ENCODE results near the gene MMP25. TPM values are rescaled to one million over a fixed set of nuclear protein-coding genes. Genes with fewer than 3 reads are reported as not detected.
"Not testable (repeated sequence)": the region's sequence is repeated elsewhere in the genome, so short reads cannot be mapped to it uniquely, and the experiment has no call there.

Gene MMP25
- total RNA-seq, 1 experiment from 2014 or later: 0.06 TPM

GRCh38 chr16:3053330-3053710 lies 7.0 kb downstream of the MMP25 start:
- H3K36me3 ChIP-seq; H3K27ac ChIP-seq; H3K9me3 ChIP-seq (replicated peaks); H3K4me3 ChIP-seq; DNase-seq; H3K27me3 ChIP-seq; H3K4me1 ChIP-seq: not testable (repeated sequence)

GRCh38 chr16:3054965-3055733 lies 8.8 kb downstream of the MMP25 start:
- H3K4me3 ChIP-seq: no peak overlapping the region
- no peaks in the 10 kb centered on the region for H3K9me3 ChIP-seq (replicated peaks)
- no peaks in the 10 kb centered on the region for H3K27me3 ChIP-seq
- DNase-seq: no peak
- peaks cover 7% of the 10 kb centered on the region for H3K4me1 ChIP-seq
- H3K27ac ChIP-seq: no peak overlapping the region
- no peaks in the 10 kb centered on the region for H3K36me3 ChIP-seq

GRCh38 chr16:3055734-3056115 lies 9.4 kb downstream of the MMP25 start:
- not testable (repeated sequence) for DNase-seq; H3K27ac ChIP-seq; H3K36me3 ChIP-seq; H3K27me3 ChIP-seq; H3K9me3 ChIP-seq (replicated peaks); H3K4me3 ChIP-seq
- peaks cover 12% of the 10 kb centered on the region for H3K4me1 ChIP-seq

GRCh38 chr16:3056336-3057180 lies 10.2 kb downstream of the MMP25 start:
- H3K27ac ChIP-seq: no peak overlapping the region
- H3K27me3 ChIP-seq: no peaks in the 10 kb centered on the region
- no peak overlapping the region for H3K4me3 ChIP-seq
- no peaks in the 10 kb centered on the region for H3K36me3 ChIP-seq
- H3K4me1 ChIP-seq: peaks cover 20% of the 10 kb centered on the region
- no peaks in the 10 kb centered on the region for H3K9me3 ChIP-seq (replicated peaks)
- no peak for DNase-seq

- Histone ChIP-seq H3K9me3 (replicated peaks) (no peaks in the 10 kb centered on the region), H3K27me3 (no peaks in the 10 kb centered on the region), H3K4me3 (no peak overlapping the region), H3K36me3 (no peaks in the 10 kb centered on the region), H3K27ac (no peak overlapping the region), H3K4me1 (peaks cover 22% of the 10 kb centered on the region)
- no peak for DNase-seq
These were observed 11.1 kb downstream of the MMP25 start for GRCh38 chr16:3057181-3058138.

- Histone ChIP-seq H3K9me3 (replicated peaks) (no peaks in the 10 kb centered on the region), H3K4me1 (peaks cover 22% of the 10 kb centered on the region), H3K27me3 (no peaks in the 10 kb centered on the region), H3K27ac (peak overlapping the region; percentile 83), H3K36me3 (no peaks in the 10 kb centered on the region), H3K4me3 (peak overlapping the region; percentile 79)
- DNase-seq: peak in 1 of 2 experiments; percentile 62
These were observed 12.0 kb downstream of the MMP25 start for GRCh38 chr16:3058139-3059030.

- DNase-seq: peak; percentile 93 to 95
- Histone ChIP-seq H3K4me1 (peaks cover 22% of the 10 kb centered on the region), H3K36me3 (no peaks in the 10 kb centered on the region)
These were observed 12.8 kb downstream of the MMP25 start for GRCh38 chr16:3059041-3059722.

GRCh38 chr16:3059723-3060242 lies 13.4 kb downstream of the MMP25 start:
- H3K4me3 ChIP-seq: peak overlapping the region; percentile 79
- DNase-seq: no peak
- no peaks in the 10 kb centered on the region for H3K27me3 ChIP-seq
- H3K36me3 ChIP-seq: no peaks in the 10 kb centered on the region
- H3K9me3 ChIP-seq (replicated peaks): no peaks in the 10 kb centered on the region
- H3K4me1 ChIP-seq: peaks cover 25% of the 10 kb centered on the region
- H3K27ac ChIP-seq: peak overlapping the region; percentile 83

More at GRCh38 chr16:3059041-3059722, 12.8 kb downstream of the MMP25 start:
- H3K4me3 ChIP-seq: peak overlapping the region; percentile 79
- no peaks in the 10 kb centered on the region for H3K9me3 ChIP-seq (replicated peaks)
- peak overlapping the region; percentile 83 for H3K27ac ChIP-seq
- H3K27me3 ChIP-seq: no peaks in the 10 kb centered on the region

- DNase-seq: peak; percentile 85 to 89
- H3K27me3 ChIP-seq: no peaks in the 10 kb centered on the region
- H3K4me3 ChIP-seq: no peak overlapping the region
- H3K27ac ChIP-seq: peak overlapping the region; percentile 83
- peaks cover 29% of the 10 kb centered on the region for H3K4me1 ChIP-seq
- no peaks in the 10 kb centered on the region for H3K9me3 ChIP-seq (replicated peaks)
- no peaks in the 10 kb centered on the region for H3K36me3 ChIP-seq
These were observed 14.2 kb downstream of the MMP25 start for GRCh38 chr16:3060339-3061127.

- no peak for DNase-seq
- H3K36me3 ChIP-seq: peaks cover 3% of the 10 kb centered on the region; the same call in 1 of the 2 replicates
- no peaks in the 10 kb centered on the region for H3K27me3 ChIP-seq
- no peak overlapping the region for H3K4me3 ChIP-seq
- H3K4me1 ChIP-seq: peaks cover 29% of the 10 kb centered on the region
- H3K9me3 ChIP-seq (replicated peaks): no peaks in the 10 kb centered on the region
- H3K27ac ChIP-seq: no peak overlapping the region
These were observed 16.2 kb downstream of the MMP25 start for GRCh38 chr16:3062553-3062952.

- Histone ChIP-seq H3K9me3 (replicated peaks) (no peaks in the 10 kb centered on the region), H3K4me1 (peaks cover 29% of the 10 kb centered on the region), H3K27me3 (no peaks in the 10 kb centered on the region), H3K36me3 (peaks cover 14% of the 10 kb centered on the region), H3K4me3 (no peak overlapping the region), H3K27ac (no peak overlapping the region)
- DNase-seq: no peak
These were observed 17.4 kb downstream of the MMP25 start for GRCh38 chr16:3063625-3064386.

Data from SJCRH30 (cell line).